Osteoblast (primary cell): ENCODE data around the gene GALNT2. TPM values are rescaled to one million over a fixed set of nuclear protein-coding genes. Genes with fewer than 3 reads are reported as not detected.
A peak's percentile ranks its signal among the peaks of the same experiment; 100 is the strongest.

Experiments
- DNase-seq: peaks from one replicate; pipeline ENCODE4 v3.0.0; 2011; ENCODE audit warnings: low spot score, mixed read lengths; ENCODE audit not compliant: insufficient read length; ENCODE audit errors: missing footprints
- H2AFZ ChIP-seq: 2 replicates; pipeline ENCODE4 v1.6.0; 2011; ENCODE audit warnings: mild to moderate bottlenecking, low read length
- H3K27ac ChIP-seq: 2 replicates; pipeline ENCODE4 v1.5.1; 2011; ENCODE audit warnings: mild to moderate bottlenecking, low read depth, low read length, moderate library complexity
- H3K27me3 ChIP-seq: 2 replicates; pipeline ENCODE4 v1.6.0; 2012; ENCODE audit warnings: mild to moderate bottlenecking, control low read depth, inconsistent platforms, low read length, moderate library complexity; ENCODE audit not compliant: insufficient read depth
- H3K36me3 ChIP-seq: 2 replicates; pipeline ENCODE4 v1.5.1; 2011; ENCODE audit warnings: mild to moderate bottlenecking, low read length, control low read depth, moderate library complexity; ENCODE audit not compliant: insufficient read depth
- H3K4me1 ChIP-seq: 2 replicates; pipeline ENCODE4 v1.5.1; 2011; ENCODE audit warnings: mild to moderate bottlenecking, low read length, control low read depth, moderate library complexity; ENCODE audit not compliant: insufficient read depth
- H3K4me2 ChIP-seq: 2 replicates; pipeline ENCODE4 v1.6.0; 2011; ENCODE audit warnings: mild to moderate bottlenecking, low read length; ENCODE audit not compliant: insufficient read depth
- H3K4me3 ChIP-seq: fragments of 200-600 bp; sonication (generic); 3 replicates; pipeline ENCODE4 v1.5.1; 2012; ENCODE audit warnings: mild to moderate bottlenecking, low read length, inconsistent platforms; ENCODE audit not compliant: insufficient read depth
- H3K79me2 ChIP-seq: 2 replicates; pipeline ENCODE4 v1.6.0; 2012; ENCODE audit warnings: mild to moderate bottlenecking, low read length, control low read depth, inconsistent platforms; ENCODE audit not compliant: insufficient read depth
- H3K9me3 ChIP-seq: 2 replicates; pipeline ENCODE4 v1.5.1; 2011; ENCODE audit warnings: low read depth, low read length, control low read depth
- H4K20me1 ChIP-seq: 2 replicates; pipeline ENCODE4 v1.6.0; 2012; ENCODE audit warnings: mild to moderate bottlenecking, low read length, control low read depth; ENCODE audit not compliant: insufficient read depth
- CTCF ChIP-seq: IDR thresholded peaks from 2 replicates; pipeline ENCODE4 v1.5.1; 2011; ENCODE audit warnings: mild to moderate bottlenecking, low read depth, low read length, moderate library complexity; ENCODE audit errors: extremely low read depth
- total RNA-seq: library from RNA; depleted of rRNA; stranded (reverse); fragments of >200 nt; gene quantifications from 2 replicates; pipeline ENCODE4 v1.2.3, GENCODE V29; 2012

GALNT2 gene
- total RNA-seq = 81.9 and 83.2 TPM in 2 replicates

GRCh38 chr1:230066466-230067404 is at the start of gene GALNT2:
Gene GALNT2 (plus strand): TSS chr1:230067238. CDS start chr1:230067281, 43 bp downstream.
- TF ChIP-seq CTCF = no peak
- peaks cover 44% of the 10 kb centered on the region for H3K79me2 ChIP-seq
- H3K4me1 ChIP-seq = peaks cover 27% of the 10 kb centered on the region
- H3K4me2 ChIP-seq = peak within 1 kb of the TSS; percentile 98
- peaks cover 34% of the 10 kb centered on the region for H4K20me1 ChIP-seq
- peak; percentile 100 for DNase-seq
- peak within 1 kb of the TSS; percentile 92 for H3K27ac ChIP-seq
- H3K9me3 ChIP-seq = no peaks in the 10 kb centered on the region
- H2AFZ ChIP-seq = peak within 1 kb of the TSS; percentile 96
- H3K27me3 ChIP-seq = no peaks in the 10 kb centered on the region
- H3K4me3 ChIP-seq = peak within 1 kb of the TSS; percentile 94
- no peaks in the 10 kb centered on the region for H3K36me3 ChIP-seq

DNA sequence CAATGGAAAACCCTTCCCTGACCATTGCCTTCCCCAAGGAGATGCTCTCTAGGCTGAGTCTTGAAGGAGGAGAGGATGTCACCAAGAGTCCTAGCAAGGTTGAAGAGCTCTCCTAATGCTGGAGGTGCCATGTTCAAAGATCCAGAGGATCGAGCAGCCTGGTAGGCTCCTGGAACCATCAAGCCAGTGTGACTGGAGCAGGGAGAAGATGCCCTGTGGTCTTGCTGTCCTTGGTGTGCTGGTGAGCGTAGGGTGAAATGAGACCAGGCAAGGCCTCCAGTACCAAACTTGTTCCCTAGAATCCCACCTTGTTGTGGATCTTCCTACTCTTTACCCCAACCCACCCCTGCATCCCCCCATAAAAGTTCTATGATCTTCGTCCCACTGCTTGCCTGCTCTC is 46.6 kb upstream of the GALNT2 start:
- Histone ChIP-seq H4K20me1 (no peaks in the 10 kb centered on the region), H3K79me2 (no peaks in the 10 kb centered on the region), H3K36me3 (no peaks in the 10 kb centered on the region), H2AFZ (no peak overlapping the region), H3K27ac (no peak overlapping the region), H3K4me1 (no peaks in the 10 kb centered on the region), H3K4me3 (no peak overlapping the region), H3K9me3 (no peaks in the 10 kb centered on the region), H3K4me2 (no peak overlapping the region), H3K27me3 (no peaks in the 10 kb centered on the region)
- no peak for TF ChIP-seq CTCF
- no peak for DNase-seq

GRCh38 chr1:230022666-230023380 is 44.2 kb upstream of the GALNT2 start:
- Histone ChIP-seq H3K36me3 (no peaks in the 10 kb centered on the region), H3K4me1 (no peaks in the 10 kb centered on the region), H3K4me2 (no peak overlapping the region), H3K4me3 (no peak overlapping the region), H3K9me3 (no peaks in the 10 kb centered on the region), H4K20me1 (no peaks in the 10 kb centered on the region), H2AFZ (no peak overlapping the region), H3K27ac (no peak overlapping the region), H3K79me2 (no peaks in the 10 kb centered on the region), H3K27me3 (no peaks in the 10 kb centered on the region)
- TF ChIP-seq CTCF = no peak
- no peak for DNase-seq

GRCh38 chr1:230025686-230026085 is 41.4 kb upstream of the GALNT2 start:
- Histone ChIP-seq H2AFZ (no peak overlapping the region), H3K27me3 (no peaks in the 10 kb centered on the region), H3K4me1 (no peaks in the 10 kb centered on the region), H4K20me1 (no peaks in the 10 kb centered on the region), H3K79me2 (no peaks in the 10 kb centered on the region), H3K36me3 (no peaks in the 10 kb centered on the region), H3K4me2 (no peak overlapping the region), H3K9me3 (no peaks in the 10 kb centered on the region), H3K4me3 (no peak overlapping the region), H3K27ac (no peak overlapping the region)
- TF ChIP-seq CTCF = no peak
- no peak for DNase-seq
